Stimulated activated CD8-positive, alpha-beta memory T cell treated with anti-CD3 and anti-CD28 coated beads, Interleukin-12 subunit alpha, Interleukin-12 subunit beta, amount 100 ng/mL, for 24 hours (primary cell): ENCODE measurements around the gene KIF4B.
"Not testable (repeated sequence)": the region's sequence is repeated elsewhere in the genome, so short reads cannot be mapped to it uniquely, and the experiment has no call there.

ENCODE experiments used
- DNase-seq: peaks from one replicate; pipeline ENCODE4 v3.0.0-alpha.2; 2020; ENCODE audit errors: extremely low read depth

The KIF4B gene

DNA sequence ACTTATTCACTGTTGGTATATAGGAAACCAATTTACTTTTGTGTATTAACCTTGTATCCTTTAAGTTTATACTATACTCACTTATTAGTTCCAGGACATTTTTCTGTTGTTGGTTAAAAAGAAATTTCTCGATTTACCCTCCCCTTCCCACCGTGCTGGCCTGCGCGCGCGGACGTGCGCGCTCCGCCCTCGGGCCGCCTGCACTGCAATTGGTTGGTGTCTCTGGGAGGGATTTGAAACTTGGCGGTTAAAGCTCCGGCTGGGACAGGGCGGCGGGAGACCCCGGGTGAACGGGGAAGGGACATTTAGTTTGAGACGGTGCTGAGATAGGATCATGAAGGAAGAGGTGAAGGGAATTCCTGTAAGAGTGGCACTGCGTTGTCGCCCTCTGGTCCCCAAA lies at the start of gene KIF4B:
Gene KIF4B (plus strand): TSS at position 230 of the 400 bp plus-strand sequence. CDS start 105 bp downstream, at position 335.
- no peak for DNase-seq

- DNase-seq = no peak
Observed at GRCh38 chr5:154966081-154966841, 47.3 kb upstream of the KIF4B start.

GRCh38 chr5:154966874-154967273 lies 46.7 kb upstream of the KIF4B start:
- no peak for DNase-seq

GRCh38 chr5:154967421-154968024 lies 46.0 kb upstream of the KIF4B start:
- no peak for DNase-seq

DNA sequence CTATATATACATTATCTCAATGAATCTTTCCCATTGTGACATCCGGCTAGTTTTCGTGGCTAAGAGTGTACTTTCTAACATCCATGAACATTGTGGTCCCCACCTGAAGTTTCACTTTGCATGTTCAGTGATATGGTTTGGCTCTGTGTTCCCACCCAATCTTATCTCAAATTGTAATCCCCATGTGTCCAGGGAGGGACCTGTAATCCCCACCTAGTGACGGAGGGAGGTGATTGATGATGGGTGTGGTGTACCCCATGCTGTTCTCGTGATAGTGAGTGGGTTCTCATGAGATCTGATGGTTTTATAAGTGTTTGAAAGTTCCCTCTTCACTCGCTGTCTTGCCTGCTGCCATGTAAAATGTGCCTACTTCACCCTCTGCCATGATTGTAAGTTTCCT lies 44.6 kb upstream of the KIF4B start:
- DNase-seq = no peak

DNA sequence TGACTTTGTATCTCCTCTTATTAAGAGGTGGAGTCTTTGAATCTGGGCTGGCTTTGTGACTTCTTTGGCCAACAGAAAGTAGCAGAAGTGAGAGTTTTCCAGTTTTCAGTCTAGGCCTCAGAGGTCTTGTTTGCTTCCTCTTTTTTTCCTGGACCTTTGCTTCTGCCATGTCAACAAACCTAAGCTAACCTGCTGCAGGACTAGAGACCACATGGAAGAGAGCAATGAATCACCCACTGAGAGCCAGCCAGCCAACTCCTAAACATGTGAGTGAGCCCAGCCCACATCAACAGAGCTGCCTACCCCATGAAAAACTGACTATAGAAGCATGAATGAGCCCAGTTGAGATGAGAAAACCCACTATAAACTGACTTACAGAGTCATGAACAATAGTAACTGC lies 42.8 kb upstream of the KIF4B start:
- no peak for DNase-seq

GRCh38 chr5:154971501-154971900 lies 42.1 kb upstream of the KIF4B start:
- no peak for DNase-seq

DNA sequence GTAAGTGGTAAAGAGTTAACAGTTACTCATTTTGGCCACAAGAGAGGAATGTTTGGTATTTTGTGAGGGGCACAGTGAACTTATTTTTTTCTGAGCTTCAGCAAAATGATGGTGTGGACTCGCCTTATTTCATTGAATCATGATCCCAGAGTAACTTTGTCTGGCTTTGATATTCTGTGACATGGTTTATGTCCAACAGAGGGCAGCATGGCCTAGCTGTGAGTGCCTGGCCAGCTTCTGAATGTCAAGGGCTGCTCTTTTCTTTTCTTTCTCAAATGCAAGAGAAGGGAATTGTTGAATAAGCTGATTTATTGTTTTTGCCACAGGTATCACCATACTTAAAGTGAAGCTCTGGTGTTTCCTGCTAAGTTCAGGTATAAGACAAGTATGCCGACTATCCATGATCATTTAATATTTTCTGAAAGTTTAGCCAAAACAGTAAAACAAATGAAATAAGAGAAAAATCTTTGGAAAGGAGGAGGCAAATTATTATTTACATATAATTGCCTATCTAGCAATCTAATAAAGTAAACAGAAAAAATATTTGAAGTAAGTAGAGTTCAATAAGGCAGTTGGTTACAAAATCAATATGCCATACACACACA lies 41.0 kb upstream of the KIF4B start:
- DNase-seq = no peak

GRCh38 chr5:154976082-154976481 lies 37.5 kb upstream of the KIF4B start:
- not testable (repeated sequence) for DNase-seq

- DNase-seq = no peak
Observed at GRCh38 chr5:154977409-154977808, 36.1 kb upstream of the KIF4B start.

- not testable (repeated sequence) for DNase-seq
Observed at GRCh38 chr5:154978294-154978693, 35.3 kb upstream of the KIF4B start.

GRCh38 chr5:154984946-154985516 lies 28.5 kb upstream of the KIF4B start:
- no peak for DNase-seq

GRCh38 chr5:154986151-154986550 lies 27.4 kb upstream of the KIF4B start:
- no peak for DNase-seq

GRCh38 chr5:154989626-154990025 lies 23.9 kb upstream of the KIF4B start:
- no peak for DNase-seq

DNA sequence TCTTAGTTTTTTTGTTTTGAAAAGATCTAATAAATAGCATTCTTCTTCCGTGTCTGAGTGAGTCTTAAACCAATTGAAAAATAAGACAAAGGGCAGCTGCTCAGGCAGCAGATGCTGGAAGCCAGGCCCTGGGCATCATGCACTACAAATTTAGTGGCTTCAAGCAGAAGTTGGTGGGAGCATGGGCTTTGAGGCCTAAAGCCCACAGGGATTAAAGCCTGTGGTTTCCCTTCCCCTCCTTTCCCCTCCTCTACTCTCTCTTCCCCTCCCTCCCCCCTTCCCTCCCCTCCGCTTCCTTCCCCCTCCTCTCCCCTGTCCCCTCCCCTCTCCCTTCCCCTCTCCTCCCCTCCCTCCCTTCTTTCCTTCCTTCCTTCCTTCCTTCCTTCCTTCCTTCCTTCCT lies 20.1 kb upstream of the KIF4B start:
- DNase-seq = no peak

DNA sequence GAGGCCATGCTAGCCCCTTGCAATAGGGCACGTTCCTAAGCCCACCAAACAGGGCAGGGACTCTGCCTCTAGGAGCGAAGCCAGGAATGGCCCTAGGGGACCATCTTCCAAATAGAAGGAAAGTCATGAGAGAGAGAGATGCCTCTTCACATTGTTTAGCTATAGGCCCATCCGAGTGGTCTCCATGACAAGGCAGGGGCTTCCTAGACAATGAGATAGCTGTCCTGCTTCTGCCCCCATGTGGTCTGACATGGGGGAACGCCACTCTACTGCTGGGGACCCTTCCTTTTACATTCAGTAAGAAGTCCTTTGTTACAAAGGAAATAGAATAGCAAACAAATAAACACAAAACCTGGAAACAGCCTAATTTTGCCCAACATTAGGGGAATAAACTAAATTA lies 17.9 kb upstream of the KIF4B start:
- no peak for DNase-seq

DNA sequence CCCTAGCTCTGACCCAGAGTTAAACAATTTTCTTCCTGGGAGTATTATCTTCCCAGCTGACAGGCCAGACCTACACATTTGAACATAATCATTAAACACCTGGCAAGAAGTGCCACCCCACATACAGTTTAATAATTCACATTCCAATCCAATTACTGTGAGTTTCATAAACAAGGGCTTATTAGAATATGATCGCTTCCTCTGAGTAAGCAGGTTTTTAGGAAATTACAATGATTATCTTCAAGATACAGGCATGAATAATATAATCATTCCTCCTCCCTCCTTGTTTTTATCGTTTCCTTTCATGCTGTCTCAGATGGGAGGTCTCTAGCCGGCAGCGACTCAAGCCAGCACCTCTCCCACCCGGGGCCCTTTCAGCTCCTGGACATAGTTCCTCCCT lies 15.8 kb upstream of the KIF4B start:
- DNase-seq = no peak

DNA sequence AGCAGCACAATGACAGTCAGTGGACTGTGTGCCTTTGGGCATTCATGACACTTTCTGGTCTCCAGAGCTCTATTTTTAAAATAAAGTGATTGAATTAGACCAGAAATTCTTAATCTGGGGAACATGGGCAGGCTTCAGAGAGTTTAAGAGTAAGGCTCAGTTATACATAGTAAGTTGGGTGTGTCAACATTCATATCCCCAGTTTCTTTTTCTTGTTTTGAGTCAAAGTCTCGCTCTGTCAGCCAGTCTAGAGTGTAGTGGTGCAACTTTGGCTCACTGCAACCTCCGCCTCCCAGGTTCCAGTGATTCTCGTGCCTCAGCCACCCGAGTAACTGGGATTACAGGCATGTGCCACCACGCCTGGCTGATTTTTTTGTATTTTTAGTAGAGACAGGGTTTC lies 13.7 kb upstream of the KIF4B start:
- DNase-seq = no peak

- no peak for DNase-seq
Observed at GRCh38 chr5:155001523-155001922, 12.0 kb upstream of the KIF4B start.

DNA sequence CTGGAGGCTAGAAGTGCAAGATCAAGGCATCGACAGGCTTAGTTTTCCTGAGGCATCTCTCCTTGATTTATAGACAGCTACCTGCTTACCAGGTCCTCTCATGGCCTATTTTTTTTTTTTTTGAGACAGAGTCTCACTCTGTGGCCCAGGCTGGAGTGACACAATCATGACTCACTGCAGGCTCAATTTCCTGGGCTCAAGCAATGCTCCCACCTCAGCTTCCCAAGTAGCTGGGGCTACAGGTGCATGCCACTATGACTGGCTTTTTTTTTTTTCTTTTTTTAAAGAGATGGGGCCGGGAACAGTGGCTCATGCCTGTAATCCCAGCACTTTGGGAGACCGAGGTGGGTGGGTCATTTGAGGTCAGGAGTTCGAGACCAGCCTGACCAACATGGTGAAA lies 10.8 kb upstream of the KIF4B start:
- not testable (repeated sequence) for DNase-seq

GRCh38 chr5:155004138-155004744 lies 9.3 kb upstream of the KIF4B start:
- DNase-seq = no peak

GRCh38 chr5:155006265-155006664 lies 7.3 kb upstream of the KIF4B start:
- not testable (repeated sequence) for DNase-seq
